HepG2 (cell line): ENCODE measurements around the gene RCHY1. TPM values are rescaled to one million over a fixed set of nuclear protein-coding genes. Genes with fewer than 3 reads are reported as not detected.

ENCODE experiments used
- ATAC-seq: fragments of 200-7000 bp; cut with Tn5 transposase; 3 replicates; pipeline ENCODE4 v1.9.1; 2020; ENCODE audit warnings: mild to moderate bottlenecking, moderate library complexity
- BruUV-seq: library from RNA; stranded (reverse); fragments of 400-500 nt; replicated peaks from 2 replicates; lab custom pipeline; 2021; lab: Mats Ljungman, UMichigan
- CTCF ChIA-PET: fragments of 300-600 bp; formaldehyde crosslinking; extraction: SDS; loops from one replicate; lab custom pipeline; 2021; ENCODE audit warnings: low total read pairs, inconsistent platforms, low intra/inter-chr PET ratio; lab: Yijun Ruan, JAX
- POLR2A ChIA-PET: fragments of 350-600 bp; sonication (Branson Sonifier 250); formaldehyde crosslinking; loops from one replicate; lab custom pipeline; 2020; ENCODE audit warnings: antibody characterized with exemption, inconsistent platforms; lab: Yijun Ruan, JAX
- DNase-seq: peaks from one replicate; pipeline ENCODE4 v3.0.0-alpha.2; 2015; ENCODE audit warnings: low spot score
- FAIRE-seq: peaks from 3 replicates; lab custom pipeline; 2011; peaks lifted over from hg19 to GRCh38; lab: Jason Lieb, UNC
- H2AFZ ChIP-seq: one replicate; pipeline ENCODE4 v1.6.1; 2011; ENCODE audit warnings: low read length, inconsistent platforms
- H3K27ac ChIP-seq: fragments of 300-600 bp; 3 replicates; pipeline ENCODE4 v1.8.0; 2011; ENCODE audit warnings: mixed run types, mild to moderate bottlenecking, mixed read lengths, low read length, inconsistent platforms; ENCODE audit not compliant: insufficient read depth; ENCODE audit errors: extremely low read length
- H3K27me3 ChIP-seq, 2 experiments: fragments of 200-600 bp in 1 of 2; 2 replicates in 1 of 2; 3 replicates in 1 of 2; pipeline versions ENCODE4 v1.6.0 to v1.8.0; 2011; ENCODE audit warnings: low read length in 2 of 2, mild to moderate bottlenecking in 2 of 2, moderate library complexity in 2 of 2, inconsistent platforms in 1 of 2; ENCODE audit not compliant: insufficient read depth in 2 of 2, control insufficient read depth in 1 of 2
- H3K36me3 ChIP-seq, 2 experiments: fragments of 200-600 bp in 1 of 2; replicated peaks in 1 of 2; 2 replicates in 1 of 2; 3 replicates in 1 of 2; pipeline versions ENCODE4 v1.5.1 to v1.8.0; 2011; ENCODE audit warnings: low read length in 2 of 2, inconsistent platforms in 1 of 2; ENCODE audit not compliant: insufficient read depth in 2 of 2, control insufficient read depth in 1 of 2
- H3K4me1 ChIP-seq: 2 replicates; pipeline ENCODE4 v1.5.1; 2012; ENCODE audit warnings: low read length, inconsistent platforms; ENCODE audit not compliant: insufficient read depth
- H3K4me2 ChIP-seq: 2 replicates; pipeline ENCODE4 v1.6.0; 2011; ENCODE audit warnings: low read depth, low read length, inconsistent platforms
- H3K4me3 ChIP-seq, 3 experiments: fragments of 200-600 bp in 1 of 3; sonication (generic), shearing (Covaris generic) in 1 of 3; replicated peaks in 1 of 3; 2 replicates each; pipeline ENCODE4 v1.5.1; 2011 to 2016; ENCODE audit warnings: low read length in 3 of 3, inconsistent platforms in 2 of 3, low read depth in 2 of 3, mild to moderate bottlenecking in 2 of 3, control low read depth in 1 of 3, mixed read lengths in 1 of 3; ENCODE audit not compliant: insufficient read depth in 1 of 3
- H3K79me2 ChIP-seq: one replicate; pipeline ENCODE4 v1.6.1; 2011; ENCODE audit warnings: low read length, inconsistent platforms; ENCODE audit not compliant: insufficient read depth
- H3K9ac ChIP-seq: 2 replicates; pipeline ENCODE4 v1.6.0; 2011; ENCODE audit warnings: mild to moderate bottlenecking, low read depth, low read length, inconsistent platforms; ENCODE audit not compliant: insufficient read depth
- H3K9me3 ChIP-seq: 2 replicates; pipeline ENCODE4 v1.5.1; 2012; ENCODE audit warnings: mild to moderate bottlenecking, low read length
- H4K20me1 ChIP-seq: 2 replicates; pipeline ENCODE4 v1.6.0; 2011; ENCODE audit warnings: inconsistent platforms, mild to moderate bottlenecking, low read length, moderate library complexity; ENCODE audit not compliant: insufficient read depth
- HNF4G ChIP-seq, 2 experiments: sonication (generic) in 1 of 2; formaldehyde crosslinking in 1 of 2; IDR thresholded peaks; 2 replicates each; pipeline versions ENCODE4 v1.4.0 to v1.6.1; 2011 to 2020; ENCODE audit warnings: borderline replicate concordance in 2 of 2, low read depth in 2 of 2, mild to moderate bottlenecking in 2 of 2, low read length in 1 of 2, missing genetic modification reagents in 1 of 2, moderate library complexity in 1 of 2
- IRF2 ChIP-seq: IDR thresholded peaks from 2 replicates; pipeline ENCODE4 v1.6.1; 2018; ENCODE audit warnings: missing genetic modification reagents, missing compliant biosample characterization
- KMT2B ChIP-seq: IDR thresholded peaks from 2 replicates; pipeline ENCODE4 v1.6.1; 2016; ENCODE audit warnings: missing genetic modification reagents, missing compliant biosample characterization
- MAFG ChIP-seq: sonication (generic); formaldehyde crosslinking; IDR thresholded peaks from 2 replicates; pipeline ENCODE4 v1.5.1; 2020; ENCODE audit warnings: mild to moderate bottlenecking, missing genetic modification reagents
- RORA ChIP-seq: sonication (generic); formaldehyde crosslinking; IDR thresholded peaks from 2 replicates; pipeline ENCODE4 v1.5.0; 2020; ENCODE audit warnings: mild to moderate bottlenecking, missing genetic modification reagents, moderate library complexity
- TAF15 ChIP-seq: fragments of 200-400 bp; formaldehyde crosslinking; IDR thresholded peaks from one replicate; pipeline ENCODE4 v1.6.1; 2018; ENCODE audit warnings: mild to moderate bottlenecking, low read depth, low read length; ENCODE audit not compliant: poor library complexity, severe bottlenecking
- TFDP1 ChIP-seq: IDR thresholded peaks from 2 replicates; pipeline ENCODE4 v1.6.1; 2016; ENCODE audit warnings: missing compliant biosample characterization, missing genetic modification reagents, borderline replicate concordance
- TIGD3 ChIP-seq: sonication (generic); formaldehyde crosslinking; IDR thresholded peaks from 2 replicates; pipeline ENCODE4 v1.5.1; 2020; ENCODE audit warnings: mild to moderate bottlenecking, missing genetic modification reagents, borderline replicate concordance
- ZBTB10 ChIP-seq: sonication (generic); formaldehyde crosslinking; IDR thresholded peaks from 2 replicates; pipeline ENCODE4 v1.4.0; 2020; ENCODE audit warnings: missing genetic modification reagents, borderline replicate concordance
- ZNF160 ChIP-seq: sonication (generic); formaldehyde crosslinking; IDR thresholded peaks from 2 replicates; pipeline ENCODE4 v1.8.0; 2022; ENCODE audit warnings: mild to moderate bottlenecking, inconsistent platforms, missing genetic modification reagents
- ZNF282 ChIP-seq: fragments of 450-650 bp; IDR thresholded peaks from 2 replicates; pipeline ENCODE4 v1.6.1; 2018; ENCODE audit not compliant: partially characterized antibody
- ZNF296 ChIP-seq: sonication (generic); formaldehyde crosslinking; conservative IDR thresholded peaks from 2 replicates; pipeline ENCODE4 v1.5.0; 2020; ENCODE audit warnings: mild to moderate bottlenecking, missing genetic modification reagents
- ZNF354B ChIP-seq: sonication (generic); formaldehyde crosslinking; IDR thresholded peaks from 2 replicates; pipeline ENCODE4 v1.8.0; 2022; ENCODE audit warnings: mild to moderate bottlenecking, missing genetic modification reagents
- ZNF652 ChIP-seq: IDR thresholded peaks from 2 replicates; pipeline ENCODE4 v1.6.1; 2016; ENCODE audit warnings: low read depth, borderline replicate concordance
- in situ Hi-C: cut with HindIII; loops from 2 replicates; pipeline ENCODE4 v1.10.0; 2017; ENCODE audit warnings: low pct_unique_long_range_greater_than_20kb; ENCODE audit not compliant: extremely low pct_ligation_motif_present
- intact Hi-C: fragments of 100-400 bp; cut with micrococcal nuclease; formaldehyde crosslinking; loops from one replicate; pipeline ENCODE4 v1.10.0; 2022; ENCODE audit not compliant: unreplicated experiment
- polyA plus RNA-seq, 8 experiments: library from polyadenylated mRNA; depleted of rRNA in 3 of 8; stranded (reverse) in 7 of 8; unstranded in 1 of 8; fragments of >200 nt; fragmentation: Illumina TruSeq in 4 of 8; extraction: Trizol in 4 of 8; gene quantifications; 2 replicates each; pipeline versions ENCODE4 v1.2.1 to v1.2.3, GENCODE V29; 2011 to 2016; ENCODE audit warnings: low read depth in 4 of 8, missing spikeins in 1 of 8, mixed read lengths in 1 of 8; ENCODE audit not compliant: insufficient read depth in 1 of 8
- total RNA-seq, 5 experiments: library from RNA; depleted of rRNA; stranded (reverse); fragments of >200 nt; fragmentation: Illumina TruSeq; extraction: Trizol; gene quantifications; 2 replicates each; pipeline ENCODE4 v1.2.3, GENCODE V29; 2016; ENCODE audit warnings: low read depth in 1 of 5

RCHY1 gene
- total and polyA plus RNA-seq, 2 of the 13 experiments (the other 11 are each of a cell fraction or from before 2014, with no cell fraction given), result 19.9 to 30.5 TPM

GRCh38 chr4:75552452-75552851 lies 38.2 kb upstream of the RCHY1 start:
- TF ChIP-seq TAF15 (no peak), TFDP1 (CRISPR knock-in tag) (no peak), RORA (CRISPR knock-in tag) (no peak), TIGD3 (CRISPR knock-in tag) (no peak), ZNF160 (CRISPR knock-in tag) (no peak), IRF2 (CRISPR knock-in tag) (no peak), HNF4G (IDR thresholded peaks at IDR 0.05; ENCODE audit: borderline replicate concordance, low read depth, low read length) (no peak), HNF4G (CRISPR knock-in tag; IDR thresholded peaks at IDR 0.05; ENCODE audit: borderline replicate concordance, low read depth) (no peak), MAFG (CRISPR knock-in tag) (no peak), ZBTB10 (CRISPR knock-in tag) (no peak), ZNF282 (no peak), ZNF652 (CRISPR knock-in tag) (no peak), KMT2B (no peak), ZNF354B (CRISPR knock-in tag) (no peak), ZNF296 (CRISPR knock-in tag) (no peak)
- no TSS peak for BruUV-seq

More at GRCh38 chr4:75552452-75552851, 38.2 kb upstream of the RCHY1 start:
- H3K4me3 ChIP-seq, result no peak overlapping the region
- no peak overlapping the region for H3K4me2 ChIP-seq
- FAIRE-seq, result no peak
- no peak overlapping the region for H2AFZ ChIP-seq
- no peak for DNase-seq
- H4K20me1 ChIP-seq, result no peaks in the 10 kb centered on the region
- no peaks in the 10 kb centered on the region for H3K9me3 ChIP-seq
- no peak for ATAC-seq
- in situ Hi-C loops (no loop called here), intact Hi-C loops (no loop called here)
- H3K9ac ChIP-seq, result no peak overlapping the region
- POLR2A ChIA-PET, result no interaction called here
- peaks cover 14% of the 10 kb centered on the region; the same call in 1 of the 2 replicates for H3K4me1 ChIP-seq
- H3K27me3 ChIP-seq, result peaks cover 0 to 5% of the 10 kb centered on the region in 2 experiments; a peak in 1 of 5 replicates
- CTCF ChIA-PET, result no interaction called here
- H3K27ac ChIP-seq, result no peak overlapping the region
- no peaks in the 10 kb centered on the region for H3K36me3 ChIP-seq
- H3K79me2 ChIP-seq, result no peaks in the 10 kb centered on the region
